Brain microvascular endothelial cell (primary cell): ENCODE measurements around the gene DOCK4.

Source experiments
- DNase-seq: peaks from one replicate; pipeline ENCODE4 v3.0.0-alpha.2; 2020
- H3K27ac ChIP-seq: fragments of 250-450 bp; sonication (Bioruptor Pico); 2 replicates; pipeline ENCODE4 v1.5.1; 2020; ENCODE audit warnings: mild to moderate bottlenecking, moderate library complexity
- H3K27me3 ChIP-seq: fragments of 250-450 bp; sonication (Bioruptor Pico); replicated peaks from 2 replicates; pipeline ENCODE4 v1.5.1; 2020; ENCODE audit warnings: mild to moderate bottlenecking
- H3K36me3 ChIP-seq: fragments of 250-450 bp; sonication (Bioruptor Pico); replicated peaks from 2 replicates; pipeline ENCODE4 v1.5.1; 2020; ENCODE audit warnings: mild to moderate bottlenecking
- H3K4me3 ChIP-seq: 2 replicates; pipeline ENCODE4 v1.5.1; 2011; ENCODE audit warnings: low read depth, mild to moderate bottlenecking, control low read depth, low read length, moderate library complexity
- in situ Hi-C: cut with HindIII; loops from 2 replicates; pipeline ENCODE4 v1.10.0; 2017; ENCODE audit warnings: low sequenced_read_pairs, low pct_ligation_motif_present
- TF ChIP-seq, protein P1 (sequence below): IDR thresholded peaks from 2 replicates; pipeline ENCODE4 v1.5.1; 2011; ENCODE audit warnings: low read depth, mild to moderate bottlenecking, moderate library complexity, low read length, control low read depth, inconsistent platforms; ENCODE audit errors: missing control alignments

The DOCK4 gene

GRCh38 chr7:112058686-112059085, 147.5 kb downstream of the DOCK4 start:
- H3K4me3 ChIP-seq = no peak overlapping the region
- in situ Hi-C loops = no loop called here
- H3K27me3 ChIP-seq = no peaks in the 10 kb centered on the region
- H3K27ac ChIP-seq = no peak overlapping the region
- no peaks in the 10 kb centered on the region for H3K36me3 ChIP-seq
- DNase-seq = no peak
- TF ChIP-seq, protein P1, sequence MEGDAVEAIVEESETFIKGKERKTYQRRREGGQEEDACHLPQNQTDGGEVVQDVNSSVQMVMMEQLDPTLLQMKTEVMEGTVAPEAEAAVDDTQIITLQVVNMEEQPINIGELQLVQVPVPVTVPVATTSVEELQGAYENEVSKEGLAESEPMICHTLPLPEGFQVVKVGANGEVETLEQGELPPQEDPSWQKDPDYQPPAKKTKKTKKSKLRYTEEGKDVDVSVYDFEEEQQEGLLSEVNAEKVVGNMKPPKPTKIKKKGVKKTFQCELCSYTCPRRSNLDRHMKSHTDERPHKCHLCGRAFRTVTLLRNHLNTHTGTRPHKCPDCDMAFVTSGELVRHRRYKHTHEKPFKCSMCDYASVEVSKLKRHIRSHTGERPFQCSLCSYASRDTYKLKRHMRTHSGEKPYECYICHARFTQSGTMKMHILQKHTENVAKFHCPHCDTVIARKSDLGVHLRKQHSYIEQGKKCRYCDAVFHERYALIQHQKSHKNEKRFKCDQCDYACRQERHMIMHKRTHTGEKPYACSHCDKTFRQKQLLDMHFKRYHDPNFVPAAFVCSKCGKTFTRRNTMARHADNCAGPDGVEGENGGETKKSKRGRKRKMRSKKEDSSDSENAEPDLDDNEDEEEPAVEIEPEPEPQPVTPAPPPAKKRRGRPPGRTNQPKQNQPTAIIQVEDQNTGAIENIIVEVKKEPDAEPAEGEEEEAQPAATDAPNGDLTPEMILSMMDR = no peak

DNA sequence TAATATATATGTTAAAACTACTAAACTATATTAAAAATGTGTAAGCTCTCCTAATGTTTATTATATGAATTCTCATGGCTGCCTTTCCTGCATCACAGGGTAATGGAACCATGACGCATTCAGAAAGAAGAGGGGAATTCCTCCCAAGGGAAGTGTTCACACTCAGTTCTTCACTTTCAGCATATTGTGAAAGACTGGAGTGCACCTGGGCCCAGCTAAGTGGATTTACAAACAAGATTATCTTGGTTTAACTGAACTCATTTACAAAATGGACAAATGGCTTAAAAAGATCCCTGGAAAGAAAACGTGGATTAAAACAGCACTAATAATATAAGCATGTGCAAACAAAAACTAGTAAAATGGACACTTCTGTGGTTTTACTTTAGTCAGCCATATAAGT, 149.8 kb downstream of the DOCK4 start:
- Histone ChIP-seq H3K27me3 (no peaks in the 10 kb centered on the region), H3K27ac (no peak overlapping the region), H3K36me3 (no peaks in the 10 kb centered on the region), H3K4me3 (no peak overlapping the region)
- in situ Hi-C loops = no loop called here
- TF ChIP-seq, protein P1 = no peak
- DNase-seq = peak; percentile 37

DNA sequence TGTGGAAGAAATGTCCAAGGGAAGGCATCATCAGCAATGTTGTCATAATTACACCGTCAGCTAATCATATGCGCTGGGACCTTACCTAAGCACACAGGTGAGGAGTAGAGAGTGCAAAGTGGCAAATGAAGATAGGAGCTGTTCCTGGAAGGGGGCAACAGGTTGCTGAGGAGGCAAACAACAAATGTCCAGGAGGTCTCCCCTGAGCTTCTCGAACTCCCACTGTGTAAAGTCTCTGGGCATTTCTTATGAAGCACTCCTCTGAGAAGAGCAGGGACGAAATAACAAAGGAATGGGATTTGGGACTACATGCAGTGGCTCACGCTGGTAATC, 152.5 kb downstream of the DOCK4 start:
- no peak overlapping the region for H3K27ac ChIP-seq
- no peaks in the 10 kb centered on the region for H3K27me3 ChIP-seq
- TF ChIP-seq, protein P1 = no peak
- in situ Hi-C loops = no loop called here
- H3K36me3 ChIP-seq = no peaks in the 10 kb centered on the region
- no peak for DNase-seq
- H3K4me3 ChIP-seq = no peak overlapping the region

DNA sequence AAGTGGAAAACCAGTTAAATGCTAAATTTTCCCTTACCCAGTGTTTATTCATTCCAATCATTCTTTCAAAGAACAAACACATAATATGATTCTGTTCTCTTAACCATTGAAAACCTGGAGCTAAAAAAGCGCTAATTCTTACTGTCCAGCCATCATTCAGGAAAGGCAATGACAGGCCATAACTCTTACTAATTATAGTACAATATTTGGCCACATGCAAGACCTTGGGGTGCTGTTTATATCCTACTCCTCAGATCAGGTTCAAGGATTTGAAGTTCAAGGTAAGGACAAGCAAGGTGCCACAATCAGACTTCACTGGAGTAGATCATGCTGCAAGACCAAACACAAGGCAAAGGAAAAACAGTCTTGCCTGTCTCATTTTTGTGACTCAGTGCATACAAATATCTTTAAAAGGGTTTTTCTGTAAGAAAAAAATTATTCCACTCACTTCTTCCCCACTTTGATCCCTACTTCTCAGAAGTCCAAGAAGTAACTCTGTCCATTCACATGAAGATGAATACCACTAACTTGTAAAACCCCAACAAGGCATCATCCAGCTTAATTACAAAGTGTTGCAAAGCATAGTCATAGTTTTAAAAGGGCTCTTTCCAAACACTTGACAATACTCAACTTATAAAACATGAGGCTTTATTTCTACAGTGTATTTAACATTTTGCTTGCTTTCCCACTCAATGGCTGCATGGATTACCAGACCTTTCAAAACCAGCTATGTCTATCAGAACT, 153.0 kb downstream of the DOCK4 start:
- in situ Hi-C loops = no loop called here
- H3K27me3 ChIP-seq = no peaks in the 10 kb centered on the region
- TF ChIP-seq, protein P1 = no peak
- H3K27ac ChIP-seq = no peak overlapping the region
- no peaks in the 10 kb centered on the region for H3K36me3 ChIP-seq
- H3K4me3 ChIP-seq = no peak overlapping the region
- DNase-seq = no peak

- TF ChIP-seq, protein P1 = no peak
- in situ Hi-C loops = no loop called here
- DNase-seq = no peak
- Histone ChIP-seq H3K36me3 (no peaks in the 10 kb centered on the region), H3K27me3 (no peaks in the 10 kb centered on the region), H3K27ac (no peak overlapping the region), H3K4me3 (no peak overlapping the region)
Measured at GRCh38 chr7:112052498-112052897, 153.7 kb downstream of the DOCK4 start.
